HG03108 (cell line): Measurements from ENCODE around the gene SMTNL1.
A peak's percentile ranks its signal among the peaks of the same experiment; 100 is the strongest.

ENCODE experiments used
- ATAC-seq: cut with Tn5 transposase; IDR thresholded peaks from one replicate; pipeline ENCODE4 v1.9.1; 2021; ENCODE audit warnings: moderate library complexity; ENCODE audit not compliant: unreplicated experiment

The SMTNL1 gene

GRCh38 chr11:57543593-57543992, 6.2 kb downstream of the SMTNL1 start:
- no peak for ATAC-seq

DNA sequence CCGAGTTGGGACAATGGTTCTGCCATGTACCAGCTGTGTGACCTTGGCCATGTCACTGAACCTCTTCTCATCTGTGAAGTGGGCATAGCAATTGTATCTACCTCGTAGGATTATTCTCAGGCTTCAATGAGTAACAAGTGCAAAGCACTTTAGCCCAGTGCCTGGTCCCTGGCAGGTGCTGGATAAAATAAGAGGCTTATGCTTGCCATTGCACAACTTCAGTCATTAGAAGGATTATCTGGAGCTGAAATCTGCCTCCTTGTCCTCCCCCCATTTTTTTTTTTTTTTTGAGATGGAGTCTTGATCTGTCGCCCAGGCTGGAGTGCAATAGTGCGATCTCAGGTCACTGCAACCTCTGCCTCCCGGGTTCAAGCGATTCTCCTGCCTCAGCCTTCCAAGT, 7.2 kb downstream of the SMTNL1 start:
- no peak for ATAC-seq

- no peak for ATAC-seq
These were observed 8.5 kb downstream of the SMTNL1 start for GRCh38 chr11:57545883-57546282.

DNA sequence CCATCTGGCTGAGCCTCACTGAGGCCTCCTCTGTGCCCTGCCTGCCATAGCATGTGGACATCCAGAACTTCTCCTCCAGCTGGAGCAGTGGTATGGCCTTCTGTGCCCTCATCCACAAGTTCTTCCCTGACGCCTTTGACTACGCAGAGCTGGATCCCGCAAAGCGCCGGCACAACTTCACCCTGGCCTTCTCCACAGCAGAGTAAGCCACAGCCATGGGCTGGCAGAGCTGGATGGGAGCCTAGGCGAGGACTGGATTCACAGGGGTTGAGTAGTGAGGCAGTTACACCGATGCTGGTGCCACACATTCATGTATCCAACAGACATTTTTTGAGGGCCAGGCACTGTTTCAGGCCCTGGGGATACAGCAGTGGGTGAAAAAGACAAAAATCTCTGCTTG, 9.1 kb downstream of the SMTNL1 start:
- ATAC-seq, result no peak

- no peak for ATAC-seq
These were observed 9.6 kb downstream of the SMTNL1 start for GRCh38 chr11:57546869-57547475.

DNA sequence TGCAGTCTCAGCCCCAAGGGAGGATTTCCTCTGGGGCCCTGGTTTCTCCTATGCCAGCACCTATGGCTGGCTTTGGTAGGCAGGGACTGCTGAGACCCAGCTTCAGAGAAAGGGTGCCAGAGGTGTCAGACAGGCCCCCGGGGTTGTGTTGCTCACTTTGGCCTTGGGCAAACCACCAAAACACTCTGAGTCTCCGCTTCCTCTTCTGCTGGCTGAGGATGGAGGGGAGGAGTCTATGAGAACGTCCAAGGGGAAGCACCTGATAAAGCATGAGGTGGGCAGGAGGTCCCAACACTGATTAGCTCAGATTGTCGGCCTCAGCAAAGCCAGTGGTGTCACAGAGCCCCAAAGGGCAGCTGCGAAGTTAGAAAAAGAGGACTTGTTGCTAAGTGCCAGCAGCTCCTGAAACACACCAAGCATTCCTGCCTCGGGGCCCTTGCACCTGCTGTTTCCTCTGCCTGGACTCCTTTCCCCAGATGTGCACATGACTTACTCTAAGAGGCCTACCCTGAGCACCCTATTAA, 10.5 kb downstream of the SMTNL1 start:
- ATAC-seq, result peak; percentile 86

DNA sequence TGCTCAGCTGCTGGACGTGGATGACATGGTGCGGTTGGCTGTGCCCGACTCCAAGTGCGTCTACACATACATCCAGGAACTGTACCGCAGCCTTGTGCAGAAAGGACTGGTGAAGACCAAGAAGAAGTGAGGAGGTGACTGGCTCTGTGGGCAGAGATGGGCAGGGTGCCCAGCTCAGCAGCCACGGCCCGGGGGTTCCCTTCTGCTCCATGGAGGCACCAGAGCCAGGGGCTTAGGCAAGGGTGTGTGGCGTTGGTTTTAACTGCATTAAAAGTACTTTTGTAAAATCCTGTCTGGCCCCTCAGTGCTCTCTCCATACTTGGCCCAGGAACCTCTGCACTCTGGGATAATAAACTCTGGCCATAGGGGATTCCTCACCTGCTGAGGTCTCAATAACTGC, 12.6 kb downstream of the SMTNL1 start:
- ATAC-seq, result no peak

- ATAC-seq, result no peak
These were observed 14.5 kb downstream of the SMTNL1 start for GRCh38 chr11:57551941-57552340.

GRCh38 chr11:57552479-57552878, 15.1 kb downstream of the SMTNL1 start:
- ATAC-seq, result no peak

- ATAC-seq, result no peak
These were observed 18.0 kb downstream of the SMTNL1 start for GRCh38 chr11:57555393-57555792.

DNA sequence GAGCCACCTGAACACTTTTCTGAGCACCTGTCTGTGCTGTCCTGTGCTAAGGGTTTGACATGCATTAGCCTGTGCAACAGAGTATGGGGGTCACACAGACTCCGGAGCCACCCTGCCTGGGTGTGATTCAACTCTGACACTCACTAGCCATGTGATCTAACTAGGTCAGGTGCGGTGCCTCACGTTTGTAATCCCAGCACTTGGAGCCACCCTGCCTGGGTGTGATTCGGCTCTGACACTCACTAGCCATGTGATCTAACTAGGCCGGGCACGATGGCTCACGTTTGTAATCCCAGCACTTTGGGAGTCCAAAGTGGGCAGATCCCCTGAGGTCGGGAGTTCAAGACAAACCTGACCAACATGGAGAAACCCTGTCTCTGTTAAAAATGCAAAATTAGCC, 18.6 kb downstream of the SMTNL1 start:
- no peak for ATAC-seq

GRCh38 chr11:57560146-57560545, 22.8 kb downstream of the SMTNL1 start:
- ATAC-seq, result no peak

DNA sequence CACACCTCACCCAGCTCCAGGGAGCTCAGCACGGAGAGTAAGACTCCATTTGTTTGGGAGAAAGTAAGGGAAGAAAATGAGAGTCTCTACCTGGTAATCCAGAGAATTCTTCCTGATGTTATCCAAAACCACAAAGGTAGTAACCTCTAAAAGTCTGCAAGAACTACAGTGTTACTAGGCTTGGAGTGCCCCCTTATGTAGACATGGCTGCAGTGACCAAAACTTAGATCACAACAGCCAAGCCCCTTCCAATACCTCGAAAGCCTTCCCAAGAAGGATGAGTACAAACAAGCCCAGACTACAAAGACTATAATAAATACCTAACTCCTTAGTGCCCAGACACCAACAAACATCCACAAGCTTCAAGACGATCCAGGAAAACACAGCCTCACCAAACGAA, 25.2 kb downstream of the SMTNL1 start:
- no peak for ATAC-seq

DNA sequence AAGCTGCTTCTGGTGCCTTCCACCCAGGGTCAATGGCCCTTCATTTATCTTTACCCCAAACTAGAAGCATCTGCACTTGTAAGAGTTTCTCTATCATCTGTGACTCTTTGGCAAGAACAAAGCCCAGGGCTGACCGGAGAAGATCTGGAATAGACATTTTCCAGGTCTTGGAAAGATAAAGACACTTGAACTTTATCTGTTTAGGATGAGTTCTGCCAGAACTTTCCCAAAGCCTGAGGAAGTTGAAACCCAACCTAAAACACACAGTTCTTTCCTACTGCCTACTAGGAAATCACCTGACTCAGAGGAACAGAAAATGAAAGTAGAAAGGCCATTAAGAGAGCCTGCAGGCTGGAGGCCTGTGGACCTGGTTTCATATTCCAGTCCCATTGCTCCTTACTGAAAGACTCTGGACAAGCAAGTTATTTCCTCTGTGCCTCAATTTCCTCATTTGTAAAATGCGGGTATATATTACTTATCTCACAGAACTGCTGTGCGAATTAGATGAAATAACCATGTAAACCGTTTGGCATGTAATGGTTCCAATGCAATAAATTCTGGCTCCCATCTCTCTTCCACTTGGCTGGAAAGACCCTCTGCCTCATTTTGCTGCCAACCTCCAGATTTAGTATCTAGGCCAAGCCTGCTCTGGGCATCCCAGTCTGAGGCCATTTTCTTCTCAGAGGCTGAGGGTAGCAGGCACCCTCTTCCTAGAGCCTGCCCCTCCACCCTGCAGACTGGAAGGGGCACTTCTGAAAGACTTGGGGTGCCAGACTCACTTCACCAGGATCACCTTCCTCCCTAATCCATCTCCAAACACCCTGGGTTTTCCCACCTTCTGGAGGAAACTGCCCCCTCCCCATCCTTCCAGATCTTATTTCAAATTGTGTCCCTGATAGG, 28.9 kb downstream of the SMTNL1 start:
- ATAC-seq, result peak; percentile 65

DNA sequence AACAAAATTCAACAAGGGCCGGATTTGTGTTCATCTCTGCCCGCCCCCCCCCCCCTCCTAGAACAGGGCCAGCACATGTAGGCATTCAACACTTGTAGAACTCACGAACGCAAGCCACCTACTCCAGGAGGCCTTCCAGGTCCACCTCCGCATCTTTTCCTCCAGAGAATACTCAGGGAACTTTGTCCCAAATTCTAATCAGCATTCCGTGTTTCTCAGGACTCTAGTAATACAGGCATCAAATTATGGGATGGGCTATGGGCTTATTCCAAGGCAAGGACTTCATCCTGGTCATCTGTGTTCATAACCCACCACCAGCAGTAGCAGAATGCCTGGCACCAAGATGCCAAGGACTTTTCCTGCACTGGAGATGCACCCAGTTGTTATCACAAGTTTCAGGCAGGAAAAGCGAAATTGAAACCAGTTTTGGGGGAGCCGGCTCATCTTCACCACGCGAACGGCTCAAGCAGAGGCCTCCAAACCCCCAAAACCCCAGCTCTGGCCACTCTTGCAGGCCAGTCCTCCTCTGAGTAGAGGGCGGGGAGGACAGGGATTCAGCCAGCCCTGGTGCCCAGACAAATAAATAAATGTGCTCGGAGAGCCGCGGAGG, 29.6 kb downstream of the SMTNL1 start:
- ATAC-seq, result no peak

DNA sequence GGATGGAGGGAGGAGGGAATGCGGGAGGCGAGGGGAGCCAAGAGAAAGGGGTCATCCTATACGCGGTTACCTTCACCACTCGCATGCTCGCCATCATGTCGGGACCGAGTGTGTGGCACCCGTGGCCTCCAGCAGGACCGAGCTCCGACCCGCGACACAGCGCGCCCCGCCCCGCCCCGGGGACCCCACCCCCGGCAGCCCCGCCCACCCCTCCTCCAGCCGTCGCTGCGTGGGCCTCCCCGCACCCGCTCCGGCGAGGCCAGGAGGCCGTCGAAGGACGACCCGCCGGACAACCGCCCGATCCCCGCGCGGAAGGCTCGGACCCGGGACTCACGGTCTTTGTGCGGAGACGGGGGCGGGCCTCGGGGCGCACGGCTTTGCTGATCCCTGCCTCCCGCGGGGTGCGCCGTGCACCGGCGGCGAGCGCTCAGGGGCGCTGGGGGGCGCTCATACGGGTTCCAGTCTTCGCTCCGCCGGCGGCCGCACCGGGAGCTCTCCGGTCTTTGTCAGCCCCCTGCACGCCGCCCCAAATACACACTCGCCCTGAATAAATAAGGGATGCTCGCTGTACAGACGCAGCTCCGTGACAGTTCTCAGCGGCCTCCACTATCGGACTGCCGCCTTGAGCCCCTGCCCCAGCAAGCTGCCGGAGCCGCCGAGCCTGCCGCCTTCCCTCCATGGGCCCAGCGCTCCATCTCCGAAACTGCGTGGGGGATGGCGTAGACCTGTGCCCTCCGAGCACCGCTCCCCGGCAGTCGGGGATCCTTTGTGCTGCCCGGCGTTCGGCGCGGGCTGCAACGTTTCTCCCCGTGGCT, 30.3 kb downstream of the SMTNL1 start, which contains the start of gene UBE2L6:
TSS of gene UBE2L6 (minus strand) at position 158 of the 815 bp plus-strand sequence. CDS start at position 97, 61 bp downstream.
- peak; percentile 53 for ATAC-seq

DNA sequence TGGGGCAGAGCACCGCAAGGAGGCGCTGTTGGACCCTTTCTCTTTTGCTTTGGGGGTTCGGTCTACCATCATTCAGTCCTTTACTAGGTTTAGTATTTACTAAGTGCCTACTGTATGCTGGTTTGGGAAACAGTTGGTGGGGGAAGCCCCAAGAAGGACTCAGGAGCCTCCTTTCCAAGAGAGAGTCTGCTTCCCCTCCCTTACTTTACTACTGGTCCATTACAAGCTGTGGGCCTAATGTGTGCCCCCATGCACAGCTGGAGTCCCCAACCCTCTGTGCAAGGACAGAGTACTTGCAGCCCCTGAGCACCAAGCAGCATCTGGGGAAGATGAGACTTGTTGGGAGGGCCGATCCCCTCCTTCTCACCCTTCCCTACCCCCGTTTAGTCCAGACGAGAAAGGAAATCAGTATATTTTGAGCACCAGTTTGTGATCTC, 31.0 kb downstream of the SMTNL1 start:
- peak; percentile 4 for ATAC-seq

- ATAC-seq, result no peak
These were observed 34.2 kb downstream of the SMTNL1 start for GRCh38 chr11:57571606-57572005.

DNA sequence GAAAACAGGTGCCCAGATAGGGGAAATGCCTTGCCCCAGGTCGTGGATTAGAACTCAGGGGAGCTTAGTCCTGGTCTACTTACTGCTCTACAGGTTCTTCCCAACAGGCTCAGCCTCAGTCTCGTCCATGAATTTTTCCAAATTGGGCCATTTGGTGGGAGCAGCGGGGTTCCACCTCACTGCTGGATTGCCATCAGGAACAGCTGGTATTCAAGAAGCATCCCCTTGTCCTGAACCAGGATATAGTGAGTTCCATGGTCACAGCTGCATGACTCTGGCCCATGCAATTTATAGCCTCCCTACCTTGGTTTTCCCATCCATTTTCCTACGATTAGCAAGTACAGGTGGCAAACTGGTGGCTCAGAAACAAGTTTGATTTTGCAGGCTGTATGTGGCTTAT, 36.7 kb downstream of the SMTNL1 start:
- no peak for ATAC-seq

- no peak for ATAC-seq
These were observed 46.9 kb downstream of the SMTNL1 start for GRCh38 chr11:57584341-57584740.

- no peak for ATAC-seq
These were observed 47.9 kb downstream of the SMTNL1 start for GRCh38 chr11:57585301-57585700.
